ENCODE measurements around the gene SOST.
"Not testable (repeated sequence)": the region's sequence is repeated elsewhere in the genome, so short reads cannot be mapped to it uniquely, and the experiment has no call there.

The SOST gene

GRCh38 chr17:43758497-43759174, at the start of gene SOST:
TSS of gene SOST (minus strand) at chr17:43758791. CDS start at chr17:43758741, 50 bp downstream.
- DNase-seq (ENCODE audit: low read depth in 1 of 2, low spot score in 1 of 2): no peak

- DNase-seq (ENCODE audit: low read depth in 1 of 2, low spot score in 1 of 2): no peak
These were observed 49.5 kb upstream of the SOST start for GRCh38 chr17:43808076-43808475.

GRCh38 chr17:43805117-43805516, 46.5 kb upstream of the SOST start:
- no peak for DNase-seq (ENCODE audit: low read depth in 1 of 2, low spot score in 1 of 2)

- DNase-seq (ENCODE audit: low read depth in 1 of 2, low spot score in 1 of 2): no peak
These were observed 45.2 kb upstream of the SOST start for GRCh38 chr17:43803758-43804157.

GRCh38 chr17:43801844-43802243, 43.3 kb upstream of the SOST start:
- DNase-seq (ENCODE audit: low read depth in 1 of 2, low spot score in 1 of 2): no peak

GRCh38 chr17:43800736-43801135, 42.1 kb upstream of the SOST start:
- no peak for DNase-seq (ENCODE audit: low read depth in 1 of 2, low spot score in 1 of 2)

- DNase-seq (ENCODE audit: low read depth in 1 of 2, low spot score in 1 of 2): no peak
These were observed 40.5 kb upstream of the SOST start for GRCh38 chr17:43799047-43799446.

GRCh38 chr17:43798024-43798423, 39.4 kb upstream of the SOST start:
- not testable (repeated sequence) for DNase-seq (ENCODE audit: low read depth in 1 of 2, low spot score in 1 of 2)

- DNase-seq (ENCODE audit: low read depth in 1 of 2, low spot score in 1 of 2): not testable (repeated sequence)
These were observed 34.1 kb upstream of the SOST start for GRCh38 chr17:43792668-43793067.

GRCh38 chr17:43791589-43791988, 33.0 kb upstream of the SOST start:
- DNase-seq (ENCODE audit: low read depth in 1 of 2, low spot score in 1 of 2): no peak

GRCh38 chr17:43790311-43790940, 31.8 kb upstream of the SOST start:
- no peak for DNase-seq (ENCODE audit: low read depth in 1 of 2, low spot score in 1 of 2)

- no peak for DNase-seq (ENCODE audit: low read depth in 1 of 2, low spot score in 1 of 2)
These were observed 30.9 kb upstream of the SOST start for GRCh38 chr17:43789482-43789881.

GRCh38 chr17:43788540-43788939, 29.9 kb upstream of the SOST start:
- DNase-seq (ENCODE audit: low read depth in 1 of 2, low spot score in 1 of 2): no peak

GRCh38 chr17:43787728-43788127, 29.1 kb upstream of the SOST start:
- no peak for DNase-seq (ENCODE audit: low read depth in 1 of 2, low spot score in 1 of 2)

GRCh38 chr17:43784628-43785101, 26.1 kb upstream of the SOST start:
- no peak for DNase-seq (ENCODE audit: low read depth in 1 of 2, low spot score in 1 of 2)

GRCh38 chr17:43784068-43784467, 25.5 kb upstream of the SOST start:
- no peak for DNase-seq (ENCODE audit: low read depth in 1 of 2, low spot score in 1 of 2)

GRCh38 chr17:43782913-43783680, 24.5 kb upstream of the SOST start:
- DNase-seq (ENCODE audit: low read depth in 1 of 2, low spot score in 1 of 2): no peak

- no peak for DNase-seq (ENCODE audit: low read depth in 1 of 2, low spot score in 1 of 2)
These were observed 21.5 kb upstream of the SOST start, which contains the start of gene CFAP97D1 for GRCh38 chr17:43780135-43780534. TSS of gene CFAP97D1 (plus strand) at chr17:43780435. CDS start at chr17:43780463, 28 bp downstream.

- DNase-seq (ENCODE audit: low read depth in 1 of 2, low spot score in 1 of 2): no peak
These were observed 20.8 kb upstream of the SOST start for GRCh38 chr17:43779145-43780125.

GRCh38 chr17:43778337-43779144, 19.9 kb upstream of the SOST start, which contains the start of gene DUSP3:
TSS of gene DUSP3 (minus strand) at chr17:43778977. CDS start at chr17:43778924, 53 bp downstream.
- DNase-seq (ENCODE audit: low read depth in 1 of 2, low spot score in 1 of 2): peak; percentile 54 to 67
